BLaER1 (cell line): ENCODE measurements around the gene ABL1.

ENCODE experiments used
- H3K27ac ChIP-seq: shearing (Covaris generic); formaldehyde crosslinking; 2 replicates; pipeline ENCODE4 v1.8.1; 2022
- H3K27me3 ChIP-seq: shearing (Covaris generic); formaldehyde crosslinking; 2 replicates; pipeline ENCODE4 v1.8.1; 2022
- H3K36me3 ChIP-seq: shearing (Covaris generic); formaldehyde crosslinking; 2 replicates; pipeline ENCODE4 v1.8.1; 2022
- H3K4me1 ChIP-seq: shearing (Covaris generic); formaldehyde crosslinking; 2 replicates; pipeline ENCODE4 v1.8.1; 2022
- H3K4me2 ChIP-seq: shearing (Covaris generic); formaldehyde crosslinking; 2 replicates; pipeline ENCODE4 v1.8.1; 2022
- H3K4me3 ChIP-seq: shearing (Covaris generic); formaldehyde crosslinking; 2 replicates; pipeline ENCODE4 v1.8.1; 2022
- H3K9ac ChIP-seq: shearing (Covaris generic); formaldehyde crosslinking; 2 replicates; pipeline ENCODE4 v1.8.1; 2022
- H3K9me3 ChIP-seq: shearing (Covaris generic); formaldehyde crosslinking; 2 replicates; pipeline ENCODE4 v1.8.1; 2022
- H4K20me1 ChIP-seq: shearing (Covaris generic); formaldehyde crosslinking; 2 replicates; pipeline ENCODE4 v1.8.1; 2022
- Cebpa-rat ChIP-seq: shearing (Covaris generic); IDR thresholded peaks from 2 replicates; pipeline ENCODE4 v1.8.1; 2022

ABL1 gene

DNA sequence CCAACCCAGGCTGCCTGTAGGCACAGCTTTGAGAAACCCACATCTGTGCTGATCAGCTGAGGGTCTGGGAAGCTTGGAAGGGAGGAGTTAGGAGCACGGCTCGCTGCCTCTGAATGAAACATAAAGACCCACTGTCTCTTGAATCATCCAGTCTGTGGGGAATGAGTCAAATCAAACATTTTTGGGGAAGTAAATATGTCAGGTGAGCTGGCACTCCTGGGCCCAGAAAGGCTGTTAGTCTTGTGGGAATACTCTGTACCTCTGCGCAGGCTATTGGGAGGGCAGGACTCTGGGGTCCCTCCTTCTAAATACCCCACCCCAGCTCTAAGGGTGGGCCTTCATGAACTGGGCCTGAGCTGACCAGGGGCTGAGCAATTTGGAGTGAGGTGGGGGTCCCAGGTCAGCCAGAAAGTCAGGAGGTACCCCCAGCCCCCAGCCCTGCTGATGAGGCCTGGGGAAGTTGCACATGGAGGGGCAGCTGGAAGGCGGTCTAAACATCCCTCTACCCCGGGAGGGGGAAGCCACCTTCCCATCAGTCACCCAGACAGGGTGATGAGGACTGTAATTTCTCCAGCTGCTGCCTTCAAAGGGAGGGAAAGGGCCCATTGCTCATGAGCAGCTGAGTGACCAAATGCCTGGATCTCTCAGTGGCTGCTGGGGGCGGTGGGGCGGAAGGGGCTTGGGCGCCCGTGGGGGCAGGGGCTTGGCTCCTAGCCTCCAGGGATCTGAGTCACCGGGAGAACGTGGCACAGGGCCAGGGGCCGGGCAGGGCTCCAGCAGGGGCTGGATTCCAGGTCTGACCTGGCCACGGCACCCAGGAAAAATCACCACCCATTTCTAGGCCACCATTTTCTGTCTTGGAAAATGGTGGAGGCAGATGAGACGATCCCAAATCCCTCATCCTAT, 93.2 kb downstream of the ABL1 start:
- 0 out of 2 replicates have a peak overlapping the region, but pooled peaks have one; percentile 22 for H3K4me3 ChIP-seq
- peak overlapping the region; percentile 74 for H3K27ac ChIP-seq
- TF ChIP-seq Cebpa-rat, result no peak
- no peaks in the 10 kb centered on the region for H3K9me3 ChIP-seq
- H3K9ac ChIP-seq, result peak overlapping the region; percentile 38; the same call in 1 of the 2 replicates
- no peaks in the 10 kb centered on the region for H3K36me3 ChIP-seq
- H3K27me3 ChIP-seq, result peaks cover 11% of the 10 kb centered on the region
- peak overlapping the region; percentile 99 for H3K4me2 ChIP-seq
- peaks cover 51% of the 10 kb centered on the region; the same call in 1 of the 2 replicates for H4K20me1 ChIP-seq
- H3K4me1 ChIP-seq, result peaks cover 85% of the 10 kb centered on the region

DNA sequence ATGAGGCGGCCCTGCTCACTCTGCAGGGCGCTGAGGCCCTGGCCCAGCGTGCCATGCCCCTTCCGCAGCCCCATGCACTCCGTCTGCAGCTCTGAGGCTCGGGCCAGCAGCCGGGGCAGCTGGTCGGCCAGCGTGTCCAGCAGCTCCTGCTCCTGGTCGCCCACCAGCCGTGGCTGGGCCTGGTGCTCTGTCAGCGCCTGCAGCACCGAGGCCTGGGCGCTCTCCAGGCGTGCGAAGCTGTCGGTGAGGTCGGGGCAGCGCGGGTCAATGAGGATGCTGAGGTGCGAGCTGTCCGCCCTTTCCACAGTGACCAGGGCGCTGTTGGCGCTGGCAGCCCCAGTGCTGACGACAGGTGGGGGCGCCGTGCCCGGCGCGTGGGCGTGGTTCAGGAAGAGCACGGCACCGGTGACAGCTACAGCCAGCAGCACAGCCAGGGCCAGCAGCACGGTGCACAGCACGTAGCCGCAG, 94.6 kb downstream of the ABL1 start:
- peaks cover 98% of the 10 kb centered on the region for H3K4me1 ChIP-seq
- no peak for TF ChIP-seq Cebpa-rat
- H3K27ac ChIP-seq, result no peak overlapping the region
- no peak overlapping the region for H3K4me3 ChIP-seq
- H3K9ac ChIP-seq, result no peak overlapping the region
- no peaks in the 10 kb centered on the region for H3K36me3 ChIP-seq
- H3K27me3 ChIP-seq, result peaks cover 18% of the 10 kb centered on the region
- H3K4me2 ChIP-seq, result peak overlapping the region; percentile 99
- peaks cover 62% of the 10 kb centered on the region for H4K20me1 ChIP-seq
- H3K9me3 ChIP-seq, result no peaks in the 10 kb centered on the region

DNA sequence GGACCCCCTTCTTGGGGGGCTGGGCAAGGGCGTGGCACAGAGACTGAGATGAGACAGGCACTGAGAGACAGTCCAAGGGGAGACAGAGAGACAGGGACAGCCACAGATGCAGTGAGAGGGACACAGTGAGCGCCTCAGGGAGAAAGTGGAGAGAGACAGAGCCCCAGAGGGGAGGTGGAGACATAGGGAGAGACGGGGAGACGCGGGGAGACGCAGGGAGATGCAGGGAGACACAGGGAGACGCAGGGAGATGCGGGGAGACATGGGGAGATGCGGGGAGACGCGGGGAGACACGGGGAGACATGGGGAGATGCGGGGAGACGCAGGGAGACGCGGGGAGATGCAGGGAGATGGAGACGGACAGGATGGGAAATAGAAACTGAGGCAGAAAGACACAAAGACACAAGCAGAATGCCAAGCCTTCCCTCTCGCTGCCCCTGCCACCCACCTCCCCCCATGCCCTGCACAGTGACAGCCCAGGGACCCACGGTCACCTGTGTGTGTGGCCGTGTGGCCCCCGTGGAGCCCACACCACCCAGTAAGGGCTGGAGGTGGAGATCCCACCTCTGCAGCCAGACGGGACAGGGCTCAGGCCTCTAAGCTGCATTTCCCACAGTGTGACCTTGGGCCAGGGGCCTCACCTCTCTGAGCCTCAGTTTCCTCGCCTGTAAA, 95.2 kb downstream of the ABL1 start:
- peaks cover 100% of the 10 kb centered on the region for H3K4me1 ChIP-seq
- H3K9ac ChIP-seq, result no peak overlapping the region
- H3K4me2 ChIP-seq, result peak overlapping the region; percentile 99

DNA sequence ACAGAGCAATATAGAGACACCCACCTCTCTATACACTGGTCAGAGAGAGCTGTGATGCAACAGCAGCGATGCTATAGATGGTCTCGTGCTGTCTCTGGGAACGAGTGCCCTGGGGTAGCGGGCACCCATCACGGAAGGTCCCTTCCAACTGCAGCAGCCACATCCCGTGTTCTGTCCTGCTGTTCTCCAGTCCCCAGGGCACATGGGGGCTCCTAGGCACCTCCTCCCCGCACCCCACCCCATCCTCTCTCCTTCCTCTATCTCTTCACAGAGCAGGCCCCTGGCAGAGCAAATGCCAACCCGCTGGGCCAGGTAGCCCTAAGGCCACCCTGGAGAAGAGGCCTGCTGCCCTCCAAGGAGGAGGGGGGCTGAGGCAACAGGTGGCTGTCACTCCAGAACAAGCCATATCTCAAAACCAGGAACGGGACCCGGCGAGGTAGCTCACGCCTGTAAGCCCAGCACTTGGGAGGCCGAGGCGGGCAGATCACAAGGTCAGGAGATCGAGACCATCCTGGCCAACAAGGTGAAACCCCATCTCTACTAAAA, 95.8 kb downstream of the ABL1 start:
- TF ChIP-seq Cebpa-rat, result no peak
- H3K27me3 ChIP-seq, result peaks cover 28% of the 10 kb centered on the region
- H4K20me1 ChIP-seq, result peaks cover 66% of the 10 kb centered on the region
- H3K4me2 ChIP-seq, result peak overlapping the region; percentile 99
- H3K9ac ChIP-seq, result no peak overlapping the region
- no peak overlapping the region for H3K27ac ChIP-seq
- no peaks in the 10 kb centered on the region for H3K9me3 ChIP-seq
- no peaks in the 10 kb centered on the region for H3K36me3 ChIP-seq
- H3K4me1 ChIP-seq, result peaks cover 100% of the 10 kb centered on the region
- no peak overlapping the region for H3K4me3 ChIP-seq

More for the DNA sequence above, 95.2 kb downstream of the ABL1 start:
- Histone ChIP-seq H4K20me1 (peaks cover 66% of the 10 kb centered on the region), H3K27me3 (peaks cover 25% of the 10 kb centered on the region), H3K9me3 (no peaks in the 10 kb centered on the region), H3K27ac (no peak overlapping the region), H3K36me3 (no peaks in the 10 kb centered on the region), H3K4me3 (no peak overlapping the region)
- TF ChIP-seq Cebpa-rat, result no peak

- Histone ChIP-seq H3K27ac (no peak overlapping the region), H3K4me1 (peaks cover 100% of the 10 kb centered on the region), H3K4me2 (peak overlapping the region; percentile 99), H3K9me3 (no peaks in the 10 kb centered on the region), H3K27me3 (peaks cover 29% of the 10 kb centered on the region), H3K4me3 (no peak overlapping the region), H3K36me3 (no peaks in the 10 kb centered on the region), H4K20me1 (peaks cover 65% of the 10 kb centered on the region), H3K9ac (no peak overlapping the region; the same call in 1 of the 2 replicates)
- no peak for TF ChIP-seq Cebpa-rat
These were observed 96.6 kb downstream of the ABL1 start for GRCh38 chr9:130931508-130932254.

- no peak for TF ChIP-seq Cebpa-rat
- peaks cover 66% of the 10 kb centered on the region for H4K20me1 ChIP-seq
- H3K27ac ChIP-seq, result no peak overlapping the region
- peaks cover 37% of the 10 kb centered on the region for H3K27me3 ChIP-seq
- H3K4me1 ChIP-seq, result peaks cover 100% of the 10 kb centered on the region
- no peaks in the 10 kb centered on the region for H3K36me3 ChIP-seq
- no peak overlapping the region; the same call in 1 of the 2 replicates for H3K9ac ChIP-seq
- peak overlapping the region; percentile 99 for H3K4me2 ChIP-seq
- no peaks in the 10 kb centered on the region for H3K9me3 ChIP-seq
- H3K4me3 ChIP-seq, result no peak overlapping the region
These were observed 97.4 kb downstream of the ABL1 start for GRCh38 chr9:130932255-130933079.

GRCh38 chr9:130933114-130934046, 98.3 kb downstream of the ABL1 start:
- Histone ChIP-seq H3K4me1 (peaks cover 100% of the 10 kb centered on the region), H3K9ac (no peak overlapping the region), H3K4me3 (0 out of 2 replicates have a peak overlapping the region, but pooled peaks have one; percentile 17), H3K9me3 (no peaks in the 10 kb centered on the region), H3K27ac (no peak overlapping the region), H4K20me1 (peaks cover 66% of the 10 kb centered on the region), H3K4me2 (peak overlapping the region; percentile 99), H3K36me3 (no peaks in the 10 kb centered on the region), H3K27me3 (peaks cover 46% of the 10 kb centered on the region)
- no peak for TF ChIP-seq Cebpa-rat

- no peak for TF ChIP-seq Cebpa-rat
- H4K20me1 ChIP-seq, result peaks cover 73% of the 10 kb centered on the region
- H3K36me3 ChIP-seq, result no peaks in the 10 kb centered on the region
- no peaks in the 10 kb centered on the region for H3K9me3 ChIP-seq
- no peak overlapping the region for H3K27ac ChIP-seq
- H3K4me2 ChIP-seq, result peak overlapping the region; percentile 99
- peaks cover 100% of the 10 kb centered on the region for H3K4me1 ChIP-seq
- H3K4me3 ChIP-seq, result 0 out of 2 replicates have a peak overlapping the region, but pooled peaks have one; percentile 17
- H3K27me3 ChIP-seq, result peaks cover 55% of the 10 kb centered on the region
- H3K9ac ChIP-seq, result no peak overlapping the region
These were observed 99.2 kb downstream of the ABL1 start for GRCh38 chr9:130934246-130934645.
